NCI-H526 (cell line): ENCODE data around the gene AFAP1L1.

Source experiments
- DNase-seq, 2 experiments: peaks; one replicate each; lab custom pipeline; 2025; lab: John Stamatoyannopoulos, UW

Gene AFAP1L1

DNA sequence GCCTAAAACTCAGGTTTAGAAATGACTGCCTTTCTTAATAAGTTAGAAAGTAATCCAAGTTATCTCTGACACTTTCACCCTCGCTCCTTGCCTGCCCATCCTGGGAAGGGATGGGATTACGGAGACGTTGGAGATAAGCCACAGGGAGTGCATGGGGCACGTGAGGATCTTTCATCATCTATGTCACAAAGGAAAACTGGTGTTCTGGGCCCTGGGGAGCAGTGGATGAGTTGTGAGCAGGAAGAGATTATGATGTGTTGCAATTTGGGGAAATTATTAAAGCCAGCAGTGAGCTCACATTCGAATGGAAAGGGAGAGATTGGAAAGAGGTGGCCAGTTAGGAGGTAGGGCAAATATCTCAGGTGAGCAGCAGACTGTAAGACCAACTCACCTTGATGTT, 12.8 kb downstream of the AFAP1L1 start:
- DNase-seq = no peak

DNA sequence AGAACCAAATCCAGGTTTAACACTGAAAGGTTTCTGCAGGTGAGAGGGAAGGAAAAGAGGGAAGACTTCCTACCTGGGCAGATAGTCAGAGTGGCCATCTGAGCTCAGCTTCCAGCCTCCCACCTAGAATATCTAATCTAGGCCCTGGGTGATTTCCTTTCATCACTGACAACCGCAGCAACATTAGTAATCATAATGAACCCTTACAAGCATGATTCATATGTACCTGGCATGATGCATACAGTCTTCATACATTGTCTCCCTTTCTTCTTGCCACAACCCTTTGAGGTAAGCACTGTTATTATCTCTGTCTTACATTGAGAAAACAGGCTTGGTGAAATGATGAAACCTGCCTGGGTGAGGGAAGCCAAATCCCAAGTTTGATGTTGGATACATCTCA, 13.5 kb downstream of the AFAP1L1 start:
- no peak for DNase-seq

DNA sequence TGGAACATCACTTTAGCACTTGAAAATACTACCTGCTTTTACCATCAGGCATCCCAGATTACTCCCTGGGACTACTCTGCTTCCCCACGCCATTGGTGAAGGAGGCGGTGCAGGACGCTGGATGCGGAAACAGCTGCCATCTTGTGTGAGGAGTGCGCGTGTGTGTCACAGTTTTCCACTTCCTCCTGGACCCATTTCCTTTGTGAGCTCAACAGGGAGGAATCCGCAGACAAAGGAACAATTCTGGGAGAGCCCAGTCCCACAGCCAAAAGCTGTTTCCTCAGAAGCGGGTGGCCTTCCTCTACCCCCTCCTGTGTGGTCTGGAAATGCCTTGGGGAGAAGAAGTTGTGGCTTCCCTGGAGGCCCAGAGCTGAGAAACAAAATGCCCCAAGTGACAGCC, 16.8 kb downstream of the AFAP1L1 start:
- DNase-seq = no peak

DNA sequence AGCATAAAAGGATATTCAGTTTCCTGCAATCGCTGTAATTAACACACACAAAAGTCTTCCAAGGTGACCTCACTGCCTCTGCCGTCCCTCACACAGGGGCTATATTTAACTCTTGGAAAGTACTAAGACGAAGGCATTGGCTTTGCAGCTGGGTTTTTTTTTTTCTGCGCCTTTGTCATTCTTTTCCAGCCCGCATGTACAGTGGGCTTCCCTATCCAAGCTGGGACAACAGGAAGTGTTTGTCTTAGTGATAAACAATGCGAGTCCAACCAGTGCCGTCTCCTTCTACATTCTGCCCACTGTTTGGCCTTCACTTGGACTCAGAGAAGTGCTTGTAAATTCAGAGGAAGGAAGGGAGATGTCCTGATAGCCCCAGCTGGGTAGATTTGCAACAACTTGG, 17.6 kb downstream of the AFAP1L1 start:
- no peak for DNase-seq

DNA sequence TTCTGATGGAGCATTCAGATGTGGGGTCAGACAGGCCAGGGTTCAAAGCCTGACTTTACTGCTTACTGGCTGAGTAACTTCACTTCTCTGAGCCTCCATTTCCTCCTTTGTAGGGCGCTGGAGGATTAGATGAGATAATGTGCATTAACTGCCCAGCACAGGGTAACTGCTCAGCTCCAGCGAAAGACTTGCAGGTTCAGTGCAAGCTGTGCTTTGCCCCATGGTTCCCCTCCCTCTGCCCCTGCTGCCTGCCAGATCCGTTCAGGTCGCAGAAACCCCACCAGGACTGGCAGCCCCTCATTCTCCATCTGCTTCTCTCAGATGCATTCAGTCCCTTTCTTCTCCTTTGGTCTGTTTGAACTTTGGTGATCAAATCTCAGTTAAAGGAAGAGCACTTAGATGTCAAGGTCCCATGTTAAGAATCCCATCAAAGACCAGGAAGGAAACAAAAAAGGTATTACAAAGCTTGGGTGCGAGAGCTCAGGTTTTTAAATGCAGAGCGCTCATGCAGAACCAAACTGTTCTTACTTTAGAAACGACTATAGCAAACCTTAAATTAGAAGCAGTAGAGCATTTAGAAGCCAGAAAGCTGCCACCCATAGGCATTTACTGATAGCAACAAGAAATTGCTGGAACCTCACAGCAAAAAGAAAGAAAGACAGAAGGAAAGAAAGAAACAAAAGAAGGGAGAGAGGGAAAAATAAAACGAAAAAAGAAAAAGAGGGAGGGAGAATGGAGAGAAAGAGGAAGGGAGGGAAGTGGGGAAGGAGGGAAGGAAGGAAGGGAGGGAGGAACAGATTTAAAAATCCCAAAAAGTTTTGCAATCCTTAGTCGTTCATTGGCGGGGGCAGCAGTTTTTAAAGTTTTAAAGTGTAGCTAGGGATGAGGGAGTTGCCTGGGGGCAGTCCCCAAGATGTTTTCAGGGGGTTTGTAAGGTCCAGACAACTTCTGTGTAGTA, 23.5 kb downstream of the AFAP1L1 start:
- no peak for DNase-seq

DNA sequence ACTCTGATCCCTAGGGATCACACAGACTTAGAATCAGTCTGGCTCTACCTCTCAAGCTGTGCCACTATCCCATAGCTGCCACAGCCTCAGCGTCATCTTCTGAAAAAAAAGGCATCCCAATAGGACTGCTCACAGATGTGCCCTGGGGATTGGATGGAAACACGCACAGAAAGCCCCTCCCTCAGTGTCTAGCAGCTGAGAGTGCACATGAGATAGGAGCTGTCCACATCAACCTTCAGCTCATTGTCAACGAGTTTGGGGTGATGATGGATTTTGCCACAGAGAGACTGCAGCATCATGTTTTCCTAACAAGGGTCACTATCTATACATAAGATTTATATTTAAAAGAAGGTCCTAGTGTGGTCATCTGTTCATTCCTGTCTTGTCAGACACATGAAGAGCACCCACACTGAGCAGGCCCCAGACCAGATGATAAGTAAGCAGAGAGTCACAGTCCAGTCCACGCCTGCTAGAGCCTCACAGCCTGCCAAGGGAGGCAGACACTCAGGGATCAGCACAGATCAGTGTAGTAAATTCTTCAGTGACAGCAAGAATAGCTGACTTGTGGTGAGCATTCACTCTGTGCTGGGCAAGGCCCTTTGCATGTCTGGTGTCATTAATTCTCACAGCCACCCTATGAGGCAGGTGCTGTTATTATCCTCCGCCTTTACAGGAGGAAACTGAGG, 25.8 kb downstream of the AFAP1L1 start:
- no peak for DNase-seq

DNA sequence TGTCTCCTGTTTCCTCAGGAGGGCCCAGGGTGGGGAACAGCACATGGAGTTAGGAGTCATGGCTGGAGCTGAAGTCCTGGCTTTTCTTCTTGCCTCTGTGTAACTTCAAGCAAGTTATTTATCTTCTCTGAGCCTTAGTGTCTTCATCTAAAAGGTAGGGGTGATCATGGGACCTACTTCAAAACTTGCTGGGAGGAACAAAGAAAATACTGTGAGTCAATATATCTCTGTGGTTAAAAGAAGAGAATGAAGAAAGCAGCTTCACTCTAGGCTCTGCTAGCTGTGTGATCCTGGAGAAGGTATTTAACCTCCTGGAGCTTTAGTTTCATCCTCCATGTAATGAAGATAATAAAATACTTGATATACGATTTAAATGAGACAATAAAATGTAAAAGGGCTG, 26.5 kb downstream of the AFAP1L1 start:
- DNase-seq = no peak

DNA sequence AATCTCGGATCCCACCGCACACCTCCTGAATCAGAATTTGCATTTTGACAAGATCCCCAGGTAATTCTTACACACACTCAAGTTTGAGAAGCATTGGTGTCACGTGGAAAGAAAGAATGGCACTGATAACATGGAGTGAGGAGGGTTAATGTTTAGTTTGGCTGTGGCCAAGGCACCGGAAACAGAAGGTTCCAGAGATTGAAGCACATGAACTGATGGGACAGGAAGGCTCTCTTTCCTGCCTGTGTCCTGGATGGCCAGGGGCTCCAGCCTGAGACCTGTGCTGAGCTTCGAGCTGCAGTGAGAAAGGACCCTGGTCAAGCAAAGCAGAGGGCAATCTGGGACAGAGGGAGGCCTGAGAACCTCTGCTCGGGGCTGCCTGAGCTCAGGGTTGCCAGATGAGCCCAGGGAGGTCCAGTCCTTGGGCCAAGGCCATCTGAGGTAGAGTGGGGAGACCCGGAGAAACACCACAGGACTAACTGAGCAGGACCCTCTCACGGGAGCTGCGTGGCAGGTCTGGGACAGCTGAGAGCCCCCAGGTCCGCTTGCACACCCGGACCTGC, 27.3 kb downstream of the AFAP1L1 start:
- no peak for DNase-seq

DNA sequence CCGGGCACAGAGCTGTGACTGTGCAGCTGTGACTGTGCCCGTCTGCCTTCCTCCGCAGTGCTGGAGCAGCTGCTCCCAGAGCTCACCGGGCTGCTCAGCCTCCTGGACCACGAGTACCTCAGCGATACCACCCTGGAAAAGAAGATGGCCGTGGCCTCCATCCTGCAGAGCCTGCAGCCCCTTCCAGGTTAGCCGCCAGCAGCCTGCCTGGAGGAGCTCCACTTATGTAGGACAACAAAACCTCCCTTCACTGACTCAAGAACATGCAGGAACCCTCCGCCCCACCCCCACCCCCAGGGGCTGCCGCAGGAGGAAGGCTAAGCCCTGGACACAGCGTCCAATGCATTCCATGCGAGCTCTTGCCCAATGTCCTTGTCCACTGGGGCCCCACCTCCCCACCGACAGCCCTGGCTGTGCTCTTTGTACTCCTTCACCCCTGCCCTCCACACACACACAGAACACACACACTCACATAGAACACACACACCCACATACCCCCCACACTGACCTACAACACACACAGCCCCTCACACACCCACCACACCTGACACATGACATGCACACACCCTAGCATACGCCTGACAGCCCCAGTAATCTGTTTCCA, 27.9 kb downstream of the AFAP1L1 start:
- no peak for DNase-seq

DNA sequence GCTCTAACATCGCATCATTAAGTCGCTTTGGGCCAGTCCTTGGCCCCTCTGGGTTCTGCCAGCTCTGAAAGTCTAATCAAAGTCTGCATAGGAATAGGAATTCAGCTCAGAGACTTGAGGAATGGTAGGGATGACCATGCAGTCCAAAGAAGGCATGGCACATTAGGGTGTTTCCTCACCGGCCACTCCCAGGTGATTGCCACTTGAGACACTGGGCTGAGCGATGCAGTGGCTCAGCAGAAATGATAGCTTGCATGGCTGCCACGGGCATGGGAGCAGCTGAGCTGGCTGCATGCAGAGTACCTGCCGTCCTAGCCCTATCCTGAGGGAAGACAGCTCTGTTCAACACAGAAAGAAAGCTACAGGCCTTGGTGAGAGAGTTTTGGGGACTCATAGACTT, 28.8 kb downstream of the AFAP1L1 start:
- no peak for DNase-seq

DNA sequence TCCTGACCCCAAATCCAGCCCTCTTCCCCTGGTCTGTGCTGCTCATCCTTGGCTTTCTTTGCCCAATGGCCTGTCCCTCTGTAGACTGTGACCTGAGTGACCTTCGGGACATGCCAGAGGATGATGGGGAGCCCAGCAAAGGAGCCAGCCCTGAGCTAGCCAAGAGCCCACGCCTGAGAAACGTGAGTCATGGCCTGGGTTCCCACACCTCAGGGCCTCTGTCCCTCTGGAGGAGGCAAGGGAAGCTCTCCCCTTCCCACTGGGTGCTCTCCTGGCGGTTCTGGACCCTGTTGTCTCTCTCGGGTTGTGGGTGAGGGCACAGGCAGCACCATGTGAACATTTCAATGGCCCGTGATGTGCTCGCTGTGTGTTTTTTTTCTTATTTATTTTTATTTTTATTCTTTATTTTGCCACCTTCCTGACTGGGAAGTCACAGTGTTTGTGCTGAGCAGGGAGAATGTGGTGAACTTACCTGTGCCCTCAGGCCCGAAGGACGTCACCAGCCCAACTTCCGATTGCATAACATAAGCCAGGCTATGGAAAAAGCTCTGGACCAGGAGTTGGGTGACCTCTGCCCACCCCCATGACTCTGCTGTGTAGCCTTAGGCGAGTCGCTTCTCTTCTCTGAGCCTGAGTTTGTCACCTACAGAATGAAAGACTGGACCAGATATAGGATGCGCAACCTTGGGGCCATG, 29.5 kb downstream of the AFAP1L1 start:
- no peak for DNase-seq

DNA sequence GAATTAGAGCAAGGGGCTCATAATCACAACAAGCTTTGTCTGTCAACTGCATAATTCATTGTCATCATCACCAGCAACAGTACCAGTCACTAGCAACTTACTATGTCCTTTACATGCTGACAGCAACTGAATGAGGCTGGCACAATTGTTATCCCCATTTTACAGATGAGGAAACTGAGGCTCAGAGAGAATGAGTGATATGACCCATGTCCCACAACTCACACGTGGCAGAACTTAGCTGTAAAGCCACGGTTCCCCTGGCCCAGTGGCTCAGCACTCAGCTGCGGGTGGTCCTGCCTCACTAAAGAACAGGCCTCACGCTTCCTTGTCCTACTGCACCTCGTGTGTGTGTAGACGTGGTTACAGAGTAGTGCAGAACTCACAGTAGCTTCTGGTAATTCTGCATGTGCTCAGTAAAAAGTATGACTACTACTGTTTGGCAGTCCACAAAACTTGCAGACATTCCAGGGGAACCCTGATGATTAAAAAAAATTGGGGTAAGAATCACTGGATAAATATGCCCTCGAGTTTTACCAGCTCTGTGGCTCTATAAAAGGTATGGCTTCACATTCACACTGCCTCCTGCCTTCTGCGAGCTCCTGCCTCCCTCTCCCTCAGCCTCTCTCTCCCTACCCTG, 30.2 kb downstream of the AFAP1L1 start:
- DNase-seq = no peak

DNA sequence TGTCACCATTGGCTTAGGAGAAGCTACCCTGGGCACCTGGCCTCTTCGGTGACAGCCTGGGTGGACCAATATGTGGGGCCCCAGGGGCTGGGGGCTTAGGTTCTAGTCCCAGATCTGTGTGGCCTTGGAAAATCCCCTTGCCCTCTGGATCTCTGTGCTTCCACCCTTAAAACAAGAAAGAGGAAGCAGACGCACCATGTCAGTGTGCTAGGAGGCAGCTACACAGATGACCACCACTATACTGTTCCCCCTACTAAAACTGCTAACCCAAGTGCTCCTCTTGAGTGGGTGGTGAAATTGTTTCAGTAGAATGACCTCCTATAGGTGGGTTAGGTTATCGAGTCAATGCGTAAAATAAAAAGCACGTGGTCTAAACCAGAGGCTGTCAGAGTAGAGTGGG, 31.0 kb downstream of the AFAP1L1 start:
- no peak for DNase-seq

DNA sequence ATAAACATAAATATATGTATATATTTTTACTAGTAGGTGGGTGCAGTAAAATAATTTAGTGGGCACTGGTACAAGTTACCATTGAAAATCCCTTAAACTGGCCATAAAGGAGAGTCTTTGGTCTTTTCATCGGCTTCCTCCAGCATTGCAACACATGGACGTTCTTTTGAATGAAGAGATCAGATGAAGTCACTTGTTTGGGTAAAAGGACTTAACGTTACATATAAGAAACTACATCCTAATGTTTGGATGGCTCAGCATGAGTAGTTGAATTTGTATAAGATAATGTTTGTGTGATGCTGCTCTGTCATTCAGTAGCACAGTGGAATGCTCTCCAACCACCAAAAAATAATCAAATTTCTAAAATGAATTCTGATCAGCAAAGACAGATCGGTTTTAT, 31.6 kb downstream of the AFAP1L1 start:
- no peak for DNase-seq

DNA sequence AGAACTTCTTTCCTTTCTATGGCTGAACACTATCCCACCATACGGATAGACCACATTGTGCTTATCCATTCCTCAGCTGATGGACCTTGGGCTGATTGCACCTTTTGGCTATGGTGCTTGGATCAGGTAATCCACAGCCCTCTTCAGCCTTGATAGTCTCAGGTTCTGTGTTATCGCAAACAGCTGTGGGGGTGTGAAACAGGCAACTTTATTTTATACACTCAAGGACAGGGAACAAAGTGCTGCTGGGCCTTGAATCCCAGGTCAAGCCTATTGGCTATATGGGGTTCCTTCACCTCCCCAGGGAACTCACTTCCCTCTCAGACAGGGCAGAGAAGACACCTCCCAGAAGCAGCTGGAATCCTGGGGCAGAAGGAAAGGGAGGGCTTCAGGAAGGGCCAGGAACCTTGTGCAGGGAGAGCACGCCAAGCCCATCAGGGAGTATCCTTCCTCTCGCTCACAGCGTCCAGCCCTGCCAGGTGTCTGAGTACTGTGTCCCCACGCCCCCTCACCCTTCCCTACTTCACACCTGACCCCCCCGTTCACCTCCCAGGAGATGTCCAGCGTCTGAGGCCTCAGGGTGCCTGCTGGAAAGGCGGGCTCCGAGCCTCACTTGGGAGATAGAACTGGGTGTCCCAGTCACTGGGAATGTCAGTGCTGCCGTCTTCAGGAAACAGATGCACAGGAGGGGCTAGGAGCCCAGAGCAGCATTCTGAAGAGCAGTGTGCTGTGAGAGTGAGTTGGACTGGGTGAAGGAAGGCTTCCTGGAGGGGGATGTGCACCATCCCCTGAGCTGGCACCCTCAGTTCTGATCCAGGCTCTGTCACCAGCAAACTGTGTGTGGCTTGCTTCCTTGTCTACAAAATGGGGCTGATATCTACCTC, 32.8 kb downstream of the AFAP1L1 start:
- no peak for DNase-seq

DNA sequence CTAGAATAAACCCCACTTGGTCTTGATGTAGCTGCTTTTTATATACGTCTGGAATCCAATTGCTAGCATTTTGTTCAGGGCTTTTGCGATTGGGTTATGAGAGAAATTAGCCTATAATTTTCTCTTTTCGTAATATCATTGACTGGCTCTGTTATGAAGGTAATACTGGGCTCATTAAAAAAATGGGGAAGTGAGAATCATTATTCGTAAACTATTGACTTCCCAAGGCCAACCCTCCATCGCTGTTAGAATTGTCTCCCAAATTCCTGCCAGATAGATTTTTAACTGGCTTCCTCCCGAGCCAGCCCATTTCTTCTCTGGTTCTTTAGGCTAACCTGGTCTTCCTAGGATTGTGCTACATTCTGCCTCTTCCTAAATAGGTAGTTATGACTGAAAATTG, 37.7 kb downstream of the AFAP1L1 start:
- no peak for DNase-seq

DNA sequence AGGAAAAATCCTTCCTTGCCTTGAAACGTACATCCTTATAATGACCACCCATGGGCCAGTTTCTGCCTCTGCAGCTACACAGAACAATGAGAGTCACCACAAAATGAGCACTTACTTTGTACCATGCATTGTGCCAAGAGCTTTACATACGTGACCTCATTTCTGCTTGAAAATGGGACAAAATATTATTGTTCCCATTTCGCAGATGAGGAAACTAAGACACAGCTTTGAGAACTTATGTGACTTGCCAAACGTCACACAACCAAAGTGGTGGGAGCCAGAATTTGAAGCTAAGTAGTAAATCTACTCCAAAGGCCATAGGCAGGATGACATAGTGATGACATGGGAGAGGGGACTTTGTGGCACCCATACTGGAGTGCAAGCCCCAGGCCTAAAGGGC, 38.8 kb downstream of the AFAP1L1 start:
- no peak for DNase-seq

DNA sequence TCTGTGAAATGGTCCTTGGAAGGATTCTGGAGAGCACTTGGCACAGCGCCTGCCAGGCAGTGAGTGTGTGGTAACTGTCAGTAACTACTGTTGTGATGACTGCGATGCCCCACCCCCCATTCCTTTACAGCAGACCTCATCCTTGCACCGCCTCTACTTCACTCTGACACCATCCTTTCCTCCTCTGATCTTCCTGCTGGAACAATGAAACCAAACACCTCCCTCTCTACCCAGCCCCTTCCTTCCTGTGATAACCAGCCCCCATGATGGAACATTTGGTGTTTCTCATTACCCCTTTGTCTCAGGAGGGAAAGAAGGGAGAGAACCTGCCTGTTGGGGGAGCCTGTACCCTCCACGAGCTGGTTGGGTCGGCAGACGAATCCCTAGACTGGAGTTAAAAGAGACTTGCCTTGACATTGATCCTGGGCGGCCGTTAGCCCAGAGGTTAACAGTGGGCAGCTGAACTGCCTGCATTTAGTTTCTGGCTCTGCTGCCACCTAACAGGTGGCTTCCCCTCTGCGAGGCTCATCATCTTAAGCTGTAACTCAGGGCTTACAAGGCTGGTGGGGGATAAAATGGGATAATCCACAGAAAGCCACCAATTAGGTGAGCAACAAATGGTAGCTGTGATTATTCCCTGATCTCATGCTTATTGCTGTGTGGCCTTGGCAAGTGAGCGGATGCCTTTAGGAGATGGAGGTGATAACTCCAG, 39.4 kb downstream of the AFAP1L1 start:
- DNase-seq = no peak

DNA sequence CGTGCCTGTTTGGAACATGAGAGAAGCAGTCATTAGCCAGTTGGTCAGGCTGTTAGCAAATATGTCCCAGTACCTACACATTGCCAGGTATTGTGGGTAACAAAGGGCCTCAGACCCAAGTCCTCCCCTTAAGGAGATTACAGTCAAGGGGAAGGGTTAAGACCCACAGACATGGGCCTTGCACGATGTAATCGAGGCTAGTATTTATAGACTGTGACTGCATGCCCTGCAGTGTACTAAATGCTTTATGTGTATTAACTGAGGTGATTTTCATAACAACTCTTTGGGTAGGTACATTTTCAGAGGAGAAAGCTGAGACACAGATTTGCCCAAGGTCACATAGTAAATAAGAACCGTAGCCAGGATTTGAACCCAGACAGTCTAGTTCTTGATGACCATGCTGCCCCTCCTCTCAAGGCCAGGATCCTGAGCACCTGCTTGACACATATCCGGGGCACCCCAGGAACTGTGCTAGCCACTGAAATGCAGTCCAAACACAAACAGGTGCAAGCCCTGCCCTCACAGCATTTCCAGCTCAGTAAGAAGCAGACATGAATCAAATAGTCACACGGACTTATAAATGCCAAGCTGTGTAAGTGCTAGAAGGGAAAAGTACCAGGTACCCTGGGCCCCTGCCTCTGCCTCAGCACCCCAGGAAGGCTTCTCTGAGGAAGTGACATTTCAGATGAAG, 41.6 kb downstream of the AFAP1L1 start:
- DNase-seq = no peak
